NCI-H1694 (cell line): ENCODE measurements around the gene THBS2.
"Not testable (repeated sequence)": the region's sequence is repeated elsewhere in the genome, so short reads cannot be mapped to it uniquely, and the experiment has no call there.

Source experiments
- DNase-seq: peaks from one replicate; lab custom pipeline; 2025; lab: John Stamatoyannopoulos, UW

Gene THBS2

DNA sequence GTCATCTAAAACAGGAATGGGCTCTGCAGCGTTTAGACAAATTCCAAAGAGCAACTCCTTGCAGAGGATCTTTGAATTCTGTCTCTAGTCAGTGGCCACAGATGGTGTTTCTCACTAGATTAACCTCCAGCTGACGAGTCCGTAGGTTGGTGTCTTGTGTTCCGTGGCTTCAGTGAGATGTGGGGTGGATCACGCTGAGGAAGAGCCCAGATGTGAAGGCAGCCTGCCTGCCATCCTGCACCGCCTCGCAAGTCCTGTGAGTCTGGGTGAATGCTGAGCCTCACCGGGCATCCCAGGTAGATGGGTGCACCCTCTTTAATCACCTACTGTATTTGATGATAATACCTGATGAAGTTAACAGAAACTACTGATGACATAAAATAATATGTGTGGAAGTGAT, 70.4 kb downstream of the THBS2 start:
- DNase-seq = no peak

DNA sequence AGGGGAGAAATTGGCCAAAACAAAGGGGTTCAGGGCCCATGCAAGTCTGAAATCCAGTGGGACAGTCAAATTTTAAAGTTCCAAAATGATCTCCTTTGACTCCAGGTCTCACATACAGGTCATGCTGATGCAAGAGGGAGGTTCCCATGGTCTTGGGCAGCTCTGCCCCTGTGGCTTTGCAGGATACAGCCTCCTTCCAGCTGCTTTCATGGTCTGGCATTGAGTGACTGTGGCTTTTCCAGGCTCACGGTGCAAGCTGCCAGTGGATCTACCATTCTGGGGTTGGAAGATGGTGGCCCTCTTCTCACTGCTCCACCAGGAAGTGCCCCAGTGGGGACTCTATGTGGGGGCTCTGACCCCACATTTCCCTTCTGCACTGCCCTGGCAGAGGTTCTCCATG, 73.8 kb downstream of the THBS2 start:
- DNase-seq = not testable (repeated sequence)

DNA sequence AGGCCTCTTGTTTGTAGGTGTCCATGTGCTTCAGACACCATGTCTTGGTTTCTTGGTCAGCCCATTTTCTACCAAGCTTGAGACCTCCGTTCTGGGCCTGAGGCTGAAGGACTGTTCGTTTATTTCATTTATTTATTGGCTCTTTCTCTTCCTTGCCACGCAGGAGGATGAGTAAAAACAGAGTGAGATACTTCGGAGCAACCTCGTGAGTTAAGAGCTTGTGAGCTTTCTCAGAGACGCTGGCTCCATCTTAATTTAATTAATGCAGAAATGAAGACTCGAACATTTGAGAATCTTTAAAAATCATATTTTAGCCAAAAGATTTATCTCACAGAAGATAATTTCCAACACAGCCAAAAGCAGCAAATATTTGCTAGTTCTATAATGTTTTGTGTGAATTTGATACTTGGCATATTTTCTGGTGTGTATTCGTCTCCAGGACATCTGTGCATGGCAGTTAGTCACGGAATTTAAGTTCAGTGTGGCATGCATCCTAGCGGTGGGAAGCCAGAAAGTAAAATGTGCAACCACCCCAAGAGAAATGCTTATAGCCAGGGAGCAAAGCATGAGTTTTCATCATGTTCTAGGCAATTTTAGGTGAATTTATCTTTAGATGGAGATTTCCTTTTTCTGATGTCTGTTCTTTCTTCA, 76.0 kb downstream of the THBS2 start:
- DNase-seq = no peak

DNA sequence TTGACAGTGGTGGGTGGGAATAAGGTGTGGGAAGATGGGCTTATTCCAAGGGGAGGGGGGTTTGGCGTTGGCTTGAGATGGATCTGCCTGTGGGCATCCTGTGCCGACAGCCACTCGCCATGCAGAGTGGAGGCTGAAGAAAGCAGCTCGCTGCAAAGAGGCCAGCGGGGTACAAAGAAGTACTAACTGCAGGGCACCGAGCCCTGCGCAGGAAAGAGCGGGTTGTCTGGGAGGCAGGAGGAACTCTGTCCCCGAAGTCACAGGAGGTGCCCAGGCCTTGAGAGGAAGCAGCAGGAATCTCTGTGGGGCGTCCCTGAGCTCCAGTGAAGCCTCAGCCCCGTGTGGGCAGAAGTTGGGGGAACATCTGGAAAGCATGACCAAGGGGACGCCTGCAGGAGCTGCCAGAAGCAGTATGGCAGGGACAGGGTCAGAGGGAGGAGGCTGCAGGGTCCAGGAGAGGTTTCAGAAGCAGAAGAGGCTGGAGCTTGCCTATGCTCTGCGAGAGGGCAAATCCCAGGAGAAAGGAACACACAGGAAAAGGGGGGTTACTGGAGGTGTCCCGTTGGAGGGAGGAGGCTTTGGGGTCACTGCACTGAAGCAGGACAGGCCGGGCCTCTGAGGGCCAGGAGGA, 77.2 kb downstream of the THBS2 start:
- DNase-seq = no peak

DNA sequence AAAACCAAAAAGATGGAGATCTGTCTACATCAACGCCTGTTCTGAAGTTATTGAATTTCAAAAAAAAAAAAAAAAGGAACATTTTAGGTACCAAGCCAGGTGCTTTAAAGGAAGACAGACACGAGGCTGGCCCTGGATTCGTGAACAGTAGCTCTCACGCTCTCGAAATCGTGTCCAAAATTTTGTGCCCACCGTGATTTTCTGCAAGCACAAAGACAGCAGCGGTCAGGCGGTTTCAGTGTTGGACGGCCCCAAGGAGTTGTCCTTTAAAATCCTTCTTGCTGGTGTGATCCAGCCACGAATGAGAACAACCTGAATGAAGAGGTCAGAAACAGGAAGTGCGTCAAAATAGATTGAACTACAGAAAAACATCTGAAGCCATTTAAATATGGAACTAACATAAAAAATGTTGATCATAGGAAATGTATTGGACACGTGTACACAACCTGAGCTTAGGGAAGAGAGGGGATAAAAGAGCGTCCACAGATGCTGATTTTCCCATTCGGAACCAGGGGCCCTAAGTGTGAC, 78.2 kb downstream of the THBS2 start:
- no peak for DNase-seq

DNA sequence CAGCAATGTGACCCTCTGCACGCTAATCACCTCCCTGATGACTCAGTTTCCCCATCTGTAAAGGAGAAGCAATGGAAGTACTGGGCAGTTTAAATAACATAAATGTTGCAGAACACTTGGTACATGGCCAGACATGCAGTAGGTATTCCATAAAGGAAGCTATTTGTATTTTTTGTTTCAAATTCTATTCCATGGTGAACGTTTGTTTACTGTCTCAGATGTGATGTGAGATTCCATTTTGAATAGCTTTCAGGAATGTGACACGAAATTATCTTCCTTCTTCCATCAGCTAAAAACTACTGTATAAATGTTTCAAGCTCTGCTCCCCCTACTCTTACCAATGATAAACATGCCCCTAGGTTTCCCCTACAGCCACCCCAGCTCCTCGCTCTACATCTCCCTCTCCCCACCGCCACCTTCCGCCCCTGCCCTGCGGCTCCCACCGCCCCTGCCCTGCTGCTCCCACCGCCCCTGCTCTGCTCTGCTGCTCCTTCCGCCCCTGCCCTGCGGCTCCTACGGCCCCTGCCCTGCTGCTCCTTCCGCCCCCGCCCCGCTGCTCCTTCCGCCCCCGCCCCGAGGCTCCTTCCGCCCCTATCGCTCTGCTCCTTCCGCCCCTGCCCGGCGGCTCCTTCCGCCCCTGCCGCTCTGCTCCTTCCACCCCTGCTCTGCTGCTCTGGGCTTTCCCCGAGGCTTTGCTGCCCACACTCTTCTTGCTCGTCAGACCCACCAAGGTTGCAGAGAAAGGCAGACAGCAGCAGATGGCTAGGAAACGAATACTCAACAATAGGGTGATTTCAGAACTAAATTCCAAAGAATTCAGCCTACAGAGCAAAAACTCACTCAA, 78.9 kb downstream of the THBS2 start:
- no peak for DNase-seq

DNA sequence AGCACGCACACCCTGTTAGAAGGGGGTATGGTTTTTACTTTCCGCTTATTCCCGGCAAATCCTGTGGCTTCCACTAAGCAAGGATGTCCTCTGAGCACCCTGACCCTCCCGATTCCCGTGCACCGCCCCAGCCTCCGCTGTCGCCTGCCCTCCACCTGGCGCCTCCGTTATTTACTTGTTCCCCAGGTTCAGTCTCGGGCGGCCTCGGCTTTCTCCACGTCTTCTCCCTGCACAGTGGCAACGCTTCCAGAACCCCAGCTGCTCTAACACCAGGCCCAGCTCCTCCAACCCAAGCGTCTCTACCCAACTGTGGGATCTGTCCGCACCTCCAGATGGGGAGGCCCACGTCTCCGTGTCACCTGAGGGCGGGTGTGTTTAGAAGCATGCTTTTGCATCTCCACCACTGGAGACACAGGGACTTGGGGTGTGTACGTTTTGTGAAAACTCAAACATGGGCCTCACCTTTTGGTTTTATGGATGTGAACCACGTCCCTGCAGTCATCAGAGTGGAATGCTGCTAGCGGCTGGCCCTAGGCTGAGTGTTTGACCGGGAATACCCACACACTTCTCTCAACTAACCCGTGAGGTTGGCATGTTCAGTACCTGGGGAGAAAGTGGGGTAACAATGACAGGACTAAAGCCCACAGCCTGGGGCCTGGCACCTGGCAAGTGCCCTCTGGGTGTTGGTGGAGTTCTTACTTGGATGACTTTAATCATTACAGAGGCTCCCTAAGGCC, 79.9 kb downstream of the THBS2 start:
- no peak for DNase-seq

DNA sequence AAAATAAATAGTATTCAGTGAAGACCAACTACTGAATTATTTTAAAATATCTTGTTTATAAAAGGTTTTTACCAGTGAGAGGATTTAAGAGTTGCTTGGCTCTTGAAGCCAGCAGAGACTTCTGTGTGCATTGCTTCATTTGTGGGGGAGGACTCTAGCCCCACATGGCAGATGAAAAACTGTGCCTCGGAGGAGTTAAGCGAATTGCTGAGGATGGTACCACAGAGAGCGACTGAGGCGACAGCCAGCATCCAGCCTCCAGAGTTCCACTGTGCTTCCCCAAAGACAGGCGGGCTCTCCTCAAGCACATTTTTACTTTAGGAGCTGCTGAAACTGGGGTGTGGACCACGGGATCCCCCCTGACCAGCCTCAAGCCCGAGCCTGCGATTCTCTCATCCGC, 80.7 kb downstream of the THBS2 start:
- no peak for DNase-seq

DNA sequence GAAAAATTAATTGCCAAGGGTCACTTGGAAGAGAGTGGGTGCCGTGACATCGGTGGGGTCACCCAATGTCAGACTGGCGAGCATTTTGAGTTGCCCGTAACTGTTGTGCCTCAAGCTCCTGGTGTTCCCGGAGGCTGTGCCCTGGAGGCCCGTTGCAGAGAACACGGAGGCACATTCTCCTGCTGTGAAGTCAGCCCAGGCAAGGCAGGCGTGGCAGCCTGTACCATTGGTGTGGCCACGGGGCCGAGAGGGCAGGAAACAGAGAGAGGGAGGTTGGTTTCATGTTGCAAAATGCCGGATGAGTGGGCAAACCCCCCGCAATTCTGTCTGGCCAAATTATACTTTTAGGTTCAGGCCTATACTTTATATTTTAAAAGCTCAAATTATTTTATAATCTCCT, 81.2 kb downstream of the THBS2 start:
- no peak for DNase-seq

DNA sequence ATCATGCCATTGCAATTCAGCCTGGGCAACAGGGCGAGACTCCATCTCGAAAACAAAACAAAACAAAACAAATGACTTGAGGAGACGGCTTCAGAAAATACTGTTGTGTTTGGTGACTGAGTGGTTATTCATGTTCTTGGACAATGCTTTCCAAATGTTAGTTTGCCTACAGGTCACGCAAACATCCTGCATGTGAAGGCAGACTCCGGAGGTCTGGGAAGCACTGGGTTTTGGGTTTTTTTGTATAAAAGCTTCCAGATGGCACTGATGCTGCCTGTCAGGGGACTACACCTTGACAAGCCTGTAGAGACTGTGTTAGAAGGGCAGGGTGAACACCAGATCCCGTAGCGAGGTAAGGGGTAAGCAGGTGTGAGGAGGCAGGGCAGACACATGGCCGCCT, 81.7 kb downstream of the THBS2 start:
- no peak for DNase-seq

DNA sequence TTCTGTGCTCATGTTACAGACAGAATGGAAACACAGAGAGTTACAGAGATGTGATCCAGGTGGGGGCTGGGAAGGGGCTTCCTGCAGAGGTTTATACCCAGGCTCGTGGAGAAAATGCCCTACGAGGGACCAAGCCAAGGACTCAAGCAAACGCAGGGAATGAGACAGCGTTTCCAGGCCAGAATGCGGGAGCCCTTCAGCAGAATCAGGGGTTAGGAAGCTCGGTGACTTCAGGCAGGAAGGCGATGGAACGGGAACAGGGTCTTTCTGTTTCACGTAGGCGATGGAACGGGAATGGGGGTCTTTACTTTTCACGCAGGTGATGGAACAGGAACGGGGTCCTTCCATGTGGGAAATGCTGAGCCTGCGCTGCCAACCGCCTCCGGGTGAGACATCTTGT, 82.6 kb downstream of the THBS2 start:
- no peak for DNase-seq

DNA sequence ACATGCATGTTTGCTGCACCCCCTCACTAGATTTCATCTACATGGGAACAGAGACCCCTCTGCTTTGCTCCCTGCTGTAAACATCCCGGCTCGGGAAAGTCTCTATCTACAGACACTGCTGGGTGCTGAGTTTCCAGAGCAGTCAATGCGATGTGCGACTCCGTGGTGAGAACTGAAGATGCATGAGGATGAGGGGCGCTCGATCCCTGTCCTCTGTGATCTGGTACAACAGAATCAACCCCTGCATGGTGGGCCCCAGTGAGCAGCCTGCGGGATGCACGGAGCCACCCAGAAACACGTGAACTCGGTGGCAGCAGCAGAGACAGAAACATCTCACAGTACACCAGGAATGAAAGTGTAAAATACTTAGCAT, 83.1 kb downstream of the THBS2 start:
- no peak for DNase-seq

DNA sequence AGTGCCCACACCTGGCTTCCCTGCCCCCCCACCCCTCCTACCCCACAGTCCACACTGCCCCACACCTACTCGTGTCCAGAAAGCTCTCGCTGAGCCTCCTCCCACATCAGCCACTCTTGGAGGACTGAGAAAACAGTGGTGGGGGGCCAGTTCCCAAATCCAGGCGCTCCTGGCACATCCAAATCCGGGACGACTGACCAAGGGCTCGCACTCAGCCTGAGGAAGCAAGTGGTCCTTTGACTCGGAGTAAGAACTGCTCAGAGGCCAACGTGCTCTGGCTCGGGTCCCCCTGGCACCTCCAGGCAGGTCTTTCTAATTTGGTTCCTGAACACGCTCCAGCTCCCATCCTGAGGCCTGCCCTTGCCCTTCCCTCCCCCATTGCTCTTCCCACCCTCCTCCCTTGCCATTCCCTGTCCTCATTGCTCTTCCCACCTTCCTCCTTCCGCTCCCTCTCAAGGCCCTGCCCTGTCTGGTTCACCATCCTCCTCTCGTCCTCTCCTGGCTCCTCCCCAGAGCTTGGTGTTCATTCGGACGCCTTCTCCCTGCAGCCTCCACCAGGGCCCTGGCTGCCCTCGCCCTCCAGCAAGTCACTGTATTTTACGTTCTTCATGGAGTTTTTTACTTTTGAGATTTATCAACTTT, 83.6 kb downstream of the THBS2 start:
- no peak for DNase-seq

DNA sequence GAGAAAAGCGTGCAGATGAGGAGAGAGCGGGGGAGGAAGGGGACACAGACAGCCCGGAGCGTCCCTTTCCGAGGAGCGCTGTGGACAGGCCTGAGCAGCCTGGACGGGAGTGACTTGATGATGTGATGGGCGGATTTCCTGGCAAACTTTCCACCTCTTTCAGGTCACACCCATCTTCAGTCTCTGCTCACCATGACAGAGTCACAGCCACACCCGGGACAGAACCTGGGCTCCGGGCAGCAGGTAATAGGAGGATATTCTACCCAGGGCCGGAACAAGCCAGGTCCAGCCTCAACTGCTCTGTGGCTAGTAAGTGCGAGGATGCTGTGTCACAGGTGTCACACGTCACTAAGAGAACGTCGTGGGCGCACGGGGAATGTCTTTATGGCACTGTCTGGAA, 84.3 kb downstream of the THBS2 start:
- no peak for DNase-seq

DNA sequence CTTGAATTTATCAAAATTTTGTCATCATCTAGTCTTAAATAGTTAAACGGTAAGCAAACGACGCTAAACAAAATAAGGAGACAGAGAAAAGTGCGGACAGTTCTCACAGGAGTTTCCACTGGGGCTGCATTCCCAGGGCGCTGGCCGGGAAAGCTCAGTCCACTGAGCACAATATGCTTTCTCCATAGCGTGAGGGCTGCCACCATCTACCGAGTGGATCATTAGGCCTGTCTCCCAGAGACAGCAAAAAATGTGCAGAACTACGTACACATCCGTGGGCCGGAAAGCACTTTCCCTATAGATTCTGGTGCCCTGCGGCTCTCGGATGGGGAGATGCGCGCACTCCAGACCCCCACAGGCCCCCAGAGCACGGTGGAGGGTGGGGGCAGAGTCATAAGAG, 84.9 kb downstream of the THBS2 start:
- DNase-seq = no peak

DNA sequence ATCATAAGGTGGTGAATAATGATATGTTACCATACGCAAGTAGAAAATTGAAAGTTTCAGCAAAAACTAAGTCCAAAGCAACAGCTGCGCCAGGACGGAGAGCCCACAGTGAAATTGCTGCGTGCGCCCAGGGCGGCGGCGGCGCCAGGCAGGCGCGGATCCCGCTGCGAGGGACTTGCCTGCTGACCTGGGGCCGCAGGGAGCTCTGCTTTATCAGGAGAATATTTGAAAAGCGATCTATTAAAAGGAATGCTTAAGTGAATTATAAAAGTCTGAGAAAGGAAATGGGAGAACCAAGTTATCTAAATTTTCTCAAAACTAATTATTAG, 85.4 kb downstream of the THBS2 start:
- DNase-seq = no peak

DNA sequence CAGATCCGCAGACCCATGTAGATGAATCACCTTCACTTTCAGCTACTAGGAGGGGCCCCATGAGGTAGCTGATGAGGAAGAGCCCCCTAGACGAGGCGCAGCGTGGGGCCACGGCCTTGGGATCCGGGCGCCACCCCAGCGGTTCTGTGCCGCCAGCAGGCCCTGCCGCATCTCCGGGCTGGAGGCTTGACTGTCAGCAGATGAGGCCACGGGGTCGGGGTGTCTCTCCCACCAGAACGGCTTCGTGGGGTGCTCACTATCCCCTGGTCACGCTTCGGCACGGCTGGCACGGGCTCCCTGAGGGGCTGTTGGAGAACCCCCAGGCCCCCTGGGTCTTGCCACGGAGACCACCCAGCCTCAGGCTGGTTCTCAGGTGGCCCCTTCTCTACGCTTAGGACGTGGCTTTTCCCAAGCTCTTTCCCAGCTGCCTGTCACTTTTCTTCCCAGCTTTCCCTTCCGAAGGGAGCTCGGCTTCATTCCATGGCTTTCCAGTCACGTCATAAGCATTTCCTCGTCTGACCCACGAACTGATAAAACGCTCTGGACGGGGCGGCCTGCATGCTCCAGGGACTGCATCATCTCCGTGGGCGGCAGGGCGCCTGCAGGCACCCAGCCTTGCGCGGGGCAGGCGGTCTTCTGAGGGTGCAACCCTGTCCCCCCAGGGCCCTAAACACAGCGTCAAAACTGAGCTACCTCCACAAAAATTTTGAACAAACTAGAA, 85.9 kb downstream of the THBS2 start:
- DNase-seq = no peak

DNA sequence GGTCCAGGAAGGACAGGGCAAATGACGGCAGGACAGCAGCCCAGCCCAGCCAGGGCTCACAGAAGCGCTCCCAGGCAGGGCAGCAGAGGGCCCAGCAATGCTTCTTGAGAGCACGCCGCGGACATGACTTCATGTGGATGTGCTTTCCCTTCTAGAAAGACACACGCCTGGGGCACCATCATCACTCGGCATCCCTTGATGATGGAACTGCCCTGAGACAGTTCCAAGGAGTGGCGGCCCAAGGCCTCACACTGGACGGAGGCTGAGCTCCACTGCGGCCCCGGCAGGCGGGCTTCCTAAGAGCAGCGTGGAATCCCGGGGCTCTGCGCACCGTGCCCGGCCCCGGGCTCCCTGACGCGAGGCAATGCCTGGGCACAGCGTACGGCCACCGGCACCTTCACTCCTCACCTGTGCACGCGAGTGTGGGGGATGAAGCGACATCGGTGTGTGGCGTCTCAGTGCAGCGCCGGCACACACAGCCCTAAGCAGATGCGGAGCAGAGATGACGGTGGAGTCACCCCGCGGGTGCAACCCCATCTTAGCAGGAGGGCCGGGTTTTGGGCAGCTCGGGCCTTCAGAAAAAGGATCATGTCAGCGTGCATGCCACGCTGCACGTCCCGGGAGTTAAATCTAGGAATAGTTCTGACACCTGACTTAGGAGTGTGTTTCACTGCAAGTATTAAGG, 86.6 kb downstream of the THBS2 start:
- no peak for DNase-seq
